Vagina (tissue), 2 donors: ENCODE results near the gene INHBE. TPM values are rescaled to one million over a fixed set of nuclear protein-coding genes. Genes with fewer than 3 reads are reported as not detected.

ENCODE experiments used
- DNase-seq, 2 donors: peaks; one replicate each; pipeline ENCODE4 v3.0.0-alpha.2; 2017; ENCODE audit errors: extremely low spot score in 2 of 2
- H3K27ac ChIP-seq: fragments of 200-600 bp; sonication (generic); one replicate; pipeline ENCODE4 v1.5.1; 2019
- H3K27me3 ChIP-seq: fragments of 200-600 bp; sonication (generic); one replicate; pipeline ENCODE4 v1.5.1; 2019
- H3K36me3 ChIP-seq, 2 donors: fragments of 200-600 bp; sonication (generic); one replicate each; pipeline ENCODE4 v1.5.1; 2017 to 2019
- H3K4me1 ChIP-seq: fragments of 200-600 bp; sonication (generic); one replicate; pipeline ENCODE4 v1.5.1; 2019
- H3K4me3 ChIP-seq, 2 donors: fragments of 200-600 bp; sonication (generic); 1 replicate in 1 of 2; 2 replicates in 1 of 2; pipeline ENCODE4 v1.5.1; 2016 to 2019
- H3K9me3 ChIP-seq: fragments of 200-600 bp; sonication (generic); one replicate; pipeline ENCODE4 v1.5.1; 2019
- CTCF ChIP-seq, 3 experiments: fragments of 450-650 bp in 2 of 3; fragments of 200-600 bp in 1 of 3; sonication (generic) in 1 of 3; IDR thresholded peaks; one replicate each; pipeline ENCODE4 v1.5.1; 2017 to 2019; ENCODE audit warnings: antibody characterized with exemption in 3 of 3, mild to moderate bottlenecking in 2 of 3, moderate library complexity in 2 of 3
- POLR2A ChIP-seq, 2 donors: fragments of 450-650 bp; IDR thresholded peaks; one replicate each; pipeline ENCODE4 v1.6.1; 2017; ENCODE audit warnings: antibody characterized with exemption in 2 of 2, mild to moderate bottlenecking in 2 of 2, moderate library complexity in 2 of 2
- POLR2AphosphoS5 ChIP-seq, 2 donors: sonication (generic); formaldehyde crosslinking; IDR thresholded peaks; one replicate each; pipeline ENCODE4 v1.9.0; 2017; ENCODE audit warnings: antibody characterized with exemption in 2 of 2, mild to moderate bottlenecking in 2 of 2, low read depth in 1 of 2; ENCODE audit not compliant: insufficient read depth in 1 of 2
- intact Hi-C: fragments of 100-400 bp; cut with DNase I; formaldehyde crosslinking; loops from one replicate; pipeline ENCODE4 v1.15.1; 2023
- total RNA-seq: library from RNA; depleted of rRNA; stranded (reverse); fragments of >200 nt; gene quantifications from one replicate; pipeline ENCODE4 v1.2.3, GENCODE V29; 2016

The INHBE gene
- total RNA-seq, 1 donor from 2014 or later, result not detected

DNA sequence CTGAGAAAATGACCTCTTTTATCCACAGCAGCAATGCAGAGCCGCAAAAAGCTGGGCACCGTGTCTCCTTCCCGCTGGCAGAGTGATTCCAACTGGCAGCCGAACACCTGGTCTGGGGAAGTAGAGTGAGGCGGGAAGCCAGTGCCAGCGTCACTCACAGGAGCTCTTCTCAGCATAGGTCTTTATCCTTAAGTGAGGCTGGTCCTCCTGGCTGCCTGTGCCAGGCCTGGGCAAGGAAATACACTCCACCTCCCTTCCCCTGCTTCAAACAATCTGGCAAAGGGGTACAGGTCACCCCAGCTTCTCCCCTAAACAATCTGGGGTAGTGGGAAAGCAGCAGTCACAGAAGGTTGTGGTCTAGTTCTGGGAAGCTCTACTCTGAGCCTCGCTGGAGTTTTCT is 19.8 kb downstream of the INHBE start:
- TF ChIP-seq CTCF (IDR thresholded peaks at IDR 0.05) (no peak), POLR2AphosphoS5 (IDR thresholded peaks at IDR 0.05; ENCODE audit: insufficient read depth in 1 of 2, low read depth in 1 of 2) (no peak), POLR2A (IDR thresholded peaks at IDR 0.05) (no peak)
- Histone ChIP-seq H3K27me3 (peaks cover 12% of the 10 kb centered on the region), H3K4me3 (peak overlapping the region in 1 of 2 donors; percentile 34), H3K36me3 (no peaks in the 10 kb centered on the region), H3K4me1 (peaks cover 18% of the 10 kb centered on the region), H3K27ac (no peak overlapping the region), H3K9me3 (no peaks in the 10 kb centered on the region)
- DNase-seq, result no peak
- intact Hi-C loops, result no loop called here

DNA sequence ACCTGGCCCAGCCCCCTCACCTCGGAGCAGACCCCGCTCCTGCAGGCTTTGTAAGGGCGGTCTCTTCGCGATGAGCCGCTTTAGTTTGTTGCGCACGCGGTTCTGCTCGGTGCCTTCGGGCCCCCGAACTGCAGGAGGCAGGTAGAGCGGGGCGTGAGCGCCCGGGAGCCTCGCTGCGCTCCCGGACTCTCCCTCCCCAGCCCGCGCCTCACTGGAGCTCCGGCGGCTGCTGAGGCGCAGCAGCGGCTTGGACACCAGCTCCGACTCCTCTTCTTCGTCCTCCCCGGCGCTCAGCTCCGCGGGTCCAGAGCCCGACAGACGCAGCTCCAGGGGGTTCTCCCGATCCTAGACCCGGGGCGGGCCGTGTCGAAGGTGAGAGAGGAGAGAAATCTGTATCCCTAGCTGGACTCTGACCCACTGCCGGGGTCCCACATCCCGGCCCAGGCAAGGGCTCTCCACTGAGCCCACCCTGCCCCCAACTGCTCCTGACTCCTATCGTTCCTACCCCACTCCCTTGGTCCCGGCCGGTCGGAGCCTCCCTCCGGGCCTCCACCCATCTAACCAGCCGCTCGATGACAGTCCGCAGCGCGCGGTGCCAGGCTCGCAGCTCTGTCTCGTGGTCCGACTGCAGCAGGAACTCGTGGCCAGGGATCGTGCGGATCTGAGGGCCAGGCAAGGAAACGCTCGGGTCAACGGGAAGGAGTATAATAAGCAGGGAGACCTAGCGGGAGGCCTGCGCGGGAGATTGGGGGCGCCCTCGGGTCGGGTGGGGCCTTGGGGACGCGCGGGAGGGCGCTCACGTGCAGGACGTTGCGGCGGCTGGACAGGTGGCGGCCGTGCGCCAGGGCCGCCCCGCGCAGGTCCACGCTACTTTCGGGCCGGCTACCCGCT is 20.4 kb downstream of the INHBE start:
- Histone ChIP-seq H3K4me3 (peak overlapping the region; percentile 34), H3K36me3 (no peaks in the 10 kb centered on the region), H3K27ac (no peak overlapping the region), H3K27me3 (peaks cover 12% of the 10 kb centered on the region), H3K9me3 (no peaks in the 10 kb centered on the region), H3K4me1 (peaks cover 18% of the 10 kb centered on the region)
- intact Hi-C loops, result no loop called here
- no peak for DNase-seq
- no peak for TF ChIP-seq POLR2A (IDR thresholded peaks at IDR 0.05)
- TF ChIP-seq CTCF (IDR thresholded peaks at IDR 0.05), result no peak
- TF ChIP-seq POLR2AphosphoS5 (IDR thresholded peaks at IDR 0.05; ENCODE audit: insufficient read depth in 1 of 2, low read depth in 1 of 2), result no peak

GRCh38 chr12:57476162-57476992 is 21.3 kb downstream of the INHBE start:
- no peak for DNase-seq
- intact Hi-C loops, result no loop called here
- Histone ChIP-seq H3K27ac (peak overlapping the region; percentile 27), H3K4me1 (peaks cover 18% of the 10 kb centered on the region), H3K4me3 (peak overlapping the region; percentile 34), H3K9me3 (no peaks in the 10 kb centered on the region), H3K27me3 (peaks cover 12% of the 10 kb centered on the region), H3K36me3 (no peaks in the 10 kb centered on the region)
- TF ChIP-seq CTCF (IDR thresholded peaks at IDR 0.05) (no peak), POLR2A (IDR thresholded peaks at IDR 0.05) (no peak), POLR2AphosphoS5 (IDR thresholded peaks at IDR 0.05; ENCODE audit: insufficient read depth in 1 of 2, low read depth in 1 of 2) (no peak)

DNA sequence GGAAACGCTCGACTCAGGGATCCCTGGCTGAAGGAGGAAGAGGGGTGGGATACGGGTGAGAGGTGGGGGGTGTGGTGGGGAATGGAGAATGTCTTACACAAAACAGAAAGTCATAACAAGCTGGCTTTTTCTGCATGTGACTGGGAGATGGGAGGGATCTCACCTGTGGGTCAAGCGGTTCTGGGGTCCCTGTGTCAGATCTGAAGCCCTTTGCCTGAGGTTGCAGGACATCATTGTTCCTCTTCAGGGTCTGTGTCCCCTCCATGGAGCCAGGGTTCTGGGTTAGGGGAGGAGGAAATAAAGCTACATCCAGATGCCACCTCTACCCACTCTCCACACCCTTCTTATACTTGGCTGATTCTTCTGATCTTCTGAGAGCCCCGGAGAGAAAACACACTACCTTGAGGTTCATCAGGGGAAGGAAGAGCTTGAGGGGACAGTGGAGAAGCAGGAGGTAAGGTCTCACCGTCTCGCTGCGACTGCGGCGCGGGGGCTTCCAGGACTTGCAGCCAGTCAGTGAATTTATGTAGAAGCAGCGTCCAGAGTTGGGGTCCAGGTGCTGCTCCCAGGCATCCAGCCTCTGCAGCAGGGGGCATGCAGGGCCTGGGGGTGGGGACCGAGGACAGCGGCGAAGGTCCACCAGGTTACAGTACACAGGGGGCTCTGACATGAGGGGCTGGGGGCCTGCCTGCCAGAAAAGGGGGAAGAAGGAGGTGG is 22.0 kb downstream of the INHBE start:
- H3K9me3 ChIP-seq, result no peaks in the 10 kb centered on the region
- no peaks in the 10 kb centered on the region for H3K36me3 ChIP-seq
- DNase-seq, result no peak
- H3K4me3 ChIP-seq, result peak overlapping the region; percentile 34
- H3K27ac ChIP-seq, result peak overlapping the region; percentile 39
- peaks cover 18% of the 10 kb centered on the region for H3K4me1 ChIP-seq
- intact Hi-C loops, result no loop called here
- H3K27me3 ChIP-seq, result peaks cover 12% of the 10 kb centered on the region
- TF ChIP-seq POLR2A (IDR thresholded peaks at IDR 0.05) (no peak), CTCF (IDR thresholded peaks at IDR 0.05) (no peak), POLR2AphosphoS5 (IDR thresholded peaks at IDR 0.05; ENCODE audit: insufficient read depth in 1 of 2, low read depth in 1 of 2) (no peak)
